Erythroblast (primary cell): Measurements from ENCODE around the gene STK24.

Source experiments
- GATA1 ChIP-seq: IDR thresholded peaks from 2 replicates; pipeline ENCODE4 v1.6.1; 2011; ENCODE audit warnings: low read depth, mild to moderate bottlenecking, control low read depth, low read length, moderate library complexity
- POLR2A ChIP-seq: IDR thresholded peaks from 2 replicates; pipeline ENCODE4 v1.6.1; 2011; ENCODE audit warnings: mild to moderate bottlenecking, low read length

DNA sequence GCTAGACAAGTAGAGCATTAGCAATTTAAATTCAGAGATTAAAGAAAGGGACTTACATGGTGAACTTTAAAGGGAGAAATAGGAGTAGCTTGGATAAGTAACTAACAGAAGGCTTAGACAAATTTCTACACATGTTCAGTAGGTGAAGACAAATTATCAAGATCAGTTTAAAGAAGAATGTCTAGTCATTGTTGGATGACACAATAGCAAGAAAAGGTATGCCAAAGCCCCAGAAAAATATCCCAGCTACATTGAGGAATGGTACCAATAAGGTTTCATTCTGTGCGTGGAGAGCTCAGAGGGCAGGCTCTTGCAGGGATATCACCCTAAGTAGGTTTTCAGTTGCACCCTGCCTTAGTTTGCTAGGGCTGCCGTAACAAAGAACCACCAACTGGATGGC is 3.5 kb upstream of the STK24 start:
- no peak for TF ChIP-seq POLR2A
- TF ChIP-seq GATA1: no peak
